Body of pancreas (tissue), 4 donors: ENCODE results near the gene ZFR.

Experiments used
- CTCF ChIP-seq, 7 experiments: fragments of 450-650 bp in 4 of 7; fragments of 200-600 bp in 3 of 7; sonication (generic) in 3 of 7; IDR thresholded peaks; one replicate each; pipeline ENCODE4 v1.5.1; 2016 to 2019; ENCODE audit warnings: antibody characterized with exemption in 7 of 7
- POLR2A ChIP-seq, 3 donors: fragments of 450-650 bp; IDR thresholded peaks; one replicate each; pipeline ENCODE4 v1.6.1; 2016; ENCODE audit warnings: antibody characterized with exemption in 3 of 3, mild to moderate bottlenecking in 2 of 3

DNA sequence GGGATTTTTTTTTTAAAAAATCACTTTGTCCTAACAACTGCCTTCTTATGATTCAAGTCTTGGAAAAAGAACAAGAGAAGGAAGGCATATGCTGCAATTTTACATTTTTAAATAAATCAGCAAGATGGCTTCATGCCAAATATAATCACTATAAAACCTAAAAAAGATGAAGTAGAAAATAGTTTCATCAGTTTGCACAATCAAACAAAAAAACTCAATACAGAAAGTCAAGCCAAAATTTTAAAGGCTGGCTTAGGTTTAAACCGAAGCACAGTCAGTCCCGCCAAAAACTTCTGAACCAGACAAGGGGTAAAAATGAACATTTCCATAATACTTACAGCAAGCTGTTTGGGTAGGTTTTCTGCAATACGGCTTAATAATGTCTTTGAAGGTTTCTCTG, 57.3 kb downstream of the ZFR start:
- TF ChIP-seq CTCF (IDR thresholded peaks at IDR 0.05) (no peak), POLR2A (IDR thresholded peaks at IDR 0.05) (no peak)
